ENCODE measurements around the gene SSBP3.

SSBP3 gene

DNA sequence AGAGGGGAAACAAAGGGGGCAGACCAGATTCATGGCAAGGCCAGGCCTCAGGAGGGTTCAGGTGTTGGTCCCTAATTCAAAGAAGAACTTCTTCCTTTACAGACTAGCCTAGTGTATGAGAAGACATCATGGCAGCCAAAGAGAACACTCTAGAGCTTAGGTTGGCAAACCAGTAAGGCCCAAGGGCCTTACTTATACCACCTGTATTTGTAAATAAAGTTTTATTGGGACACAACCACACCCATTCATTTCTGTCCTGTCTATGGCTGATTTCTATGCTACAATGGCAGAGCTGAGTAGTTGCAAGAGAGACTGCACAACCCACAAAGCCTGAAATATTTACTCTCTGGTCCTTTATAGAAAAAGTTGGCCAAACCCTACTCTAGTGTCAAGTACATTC lies 42.3 kb downstream of the SSBP3 start:
- TF ChIP-seq, protein P1, sequence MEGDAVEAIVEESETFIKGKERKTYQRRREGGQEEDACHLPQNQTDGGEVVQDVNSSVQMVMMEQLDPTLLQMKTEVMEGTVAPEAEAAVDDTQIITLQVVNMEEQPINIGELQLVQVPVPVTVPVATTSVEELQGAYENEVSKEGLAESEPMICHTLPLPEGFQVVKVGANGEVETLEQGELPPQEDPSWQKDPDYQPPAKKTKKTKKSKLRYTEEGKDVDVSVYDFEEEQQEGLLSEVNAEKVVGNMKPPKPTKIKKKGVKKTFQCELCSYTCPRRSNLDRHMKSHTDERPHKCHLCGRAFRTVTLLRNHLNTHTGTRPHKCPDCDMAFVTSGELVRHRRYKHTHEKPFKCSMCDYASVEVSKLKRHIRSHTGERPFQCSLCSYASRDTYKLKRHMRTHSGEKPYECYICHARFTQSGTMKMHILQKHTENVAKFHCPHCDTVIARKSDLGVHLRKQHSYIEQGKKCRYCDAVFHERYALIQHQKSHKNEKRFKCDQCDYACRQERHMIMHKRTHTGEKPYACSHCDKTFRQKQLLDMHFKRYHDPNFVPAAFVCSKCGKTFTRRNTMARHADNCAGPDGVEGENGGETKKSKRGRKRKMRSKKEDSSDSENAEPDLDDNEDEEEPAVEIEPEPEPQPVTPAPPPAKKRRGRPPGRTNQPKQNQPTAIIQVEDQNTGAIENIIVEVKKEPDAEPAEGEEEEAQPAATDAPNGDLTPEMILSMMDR (IDR thresholded peaks at IDR 0.05; ENCODE audit: control insufficient read depth, insufficient read depth, low read depth, low read length, missing control alignments): no peak
- DNase-seq (ENCODE audit: low read depth): no peak
- H3K4me3 ChIP-seq (ENCODE audit: control insufficient read depth, low read depth, low read length): no peak overlapping the region

- no peak overlapping the region for H3K4me3 ChIP-seq (ENCODE audit: control insufficient read depth, low read depth, low read length)
- TF ChIP-seq, protein P1 (IDR thresholded peaks at IDR 0.05; ENCODE audit: control insufficient read depth, insufficient read depth, low read depth, low read length, missing control alignments): no peak
- DNase-seq (ENCODE audit: low read depth): no peak
Observed at GRCh38 chr1:54362881-54363340, 43.3 kb downstream of the SSBP3 start.

- no peak overlapping the region for H3K4me3 ChIP-seq (ENCODE audit: control insufficient read depth, low read depth, low read length)
- TF ChIP-seq, protein P1 (IDR thresholded peaks at IDR 0.05; ENCODE audit: control insufficient read depth, insufficient read depth, low read depth, low read length, missing control alignments): no peak
- DNase-seq (ENCODE audit: low read depth): no peak
Observed at GRCh38 chr1:54361342-54361741, 44.9 kb downstream of the SSBP3 start.

DNA sequence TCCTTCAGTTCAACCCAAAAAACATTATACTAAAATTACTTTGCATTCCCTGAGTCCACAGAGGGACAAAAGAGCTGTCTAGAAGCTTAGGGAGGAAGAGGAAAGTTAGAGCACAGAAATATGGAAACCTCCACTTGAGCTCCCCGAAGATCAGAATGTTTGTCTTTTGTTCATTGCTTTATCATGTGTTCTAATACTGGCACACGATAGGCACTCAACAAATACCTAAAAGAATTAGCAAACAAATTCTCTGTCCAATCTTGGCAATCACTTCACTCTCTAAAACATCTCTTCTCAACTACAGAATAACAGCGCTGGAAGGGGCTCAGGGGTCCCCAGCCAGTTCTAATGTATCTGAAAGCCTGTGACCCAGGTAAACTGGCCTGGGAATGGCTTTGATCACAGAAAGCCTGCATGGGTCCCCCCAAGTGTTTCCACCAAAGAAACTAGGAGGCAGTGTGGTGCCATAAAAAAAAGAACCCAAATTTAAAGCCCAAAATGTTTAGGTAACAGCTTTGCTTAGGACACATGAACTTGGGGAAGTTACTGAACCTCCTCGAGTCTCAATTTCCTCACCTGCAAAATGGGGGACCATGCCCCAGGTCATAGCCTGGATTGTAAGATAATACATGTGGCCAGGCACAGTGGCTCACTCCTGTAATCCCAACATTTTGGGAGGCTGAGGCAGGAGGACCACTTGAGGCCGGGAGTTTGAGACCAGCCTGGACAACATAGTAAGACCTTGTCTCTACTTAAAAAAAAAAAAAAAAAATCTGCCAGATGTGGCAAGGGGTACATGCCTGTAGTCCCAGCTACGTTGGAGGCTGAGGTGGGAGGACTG lies 45.8 kb downstream of the SSBP3 start:
- no peak overlapping the region for H3K4me3 ChIP-seq (ENCODE audit: control insufficient read depth, low read depth, low read length)
- DNase-seq (ENCODE audit: low read depth): no peak
- TF ChIP-seq, protein P1 (IDR thresholded peaks at IDR 0.05; ENCODE audit: control insufficient read depth, insufficient read depth, low read depth, low read length, missing control alignments): no peak

DNA sequence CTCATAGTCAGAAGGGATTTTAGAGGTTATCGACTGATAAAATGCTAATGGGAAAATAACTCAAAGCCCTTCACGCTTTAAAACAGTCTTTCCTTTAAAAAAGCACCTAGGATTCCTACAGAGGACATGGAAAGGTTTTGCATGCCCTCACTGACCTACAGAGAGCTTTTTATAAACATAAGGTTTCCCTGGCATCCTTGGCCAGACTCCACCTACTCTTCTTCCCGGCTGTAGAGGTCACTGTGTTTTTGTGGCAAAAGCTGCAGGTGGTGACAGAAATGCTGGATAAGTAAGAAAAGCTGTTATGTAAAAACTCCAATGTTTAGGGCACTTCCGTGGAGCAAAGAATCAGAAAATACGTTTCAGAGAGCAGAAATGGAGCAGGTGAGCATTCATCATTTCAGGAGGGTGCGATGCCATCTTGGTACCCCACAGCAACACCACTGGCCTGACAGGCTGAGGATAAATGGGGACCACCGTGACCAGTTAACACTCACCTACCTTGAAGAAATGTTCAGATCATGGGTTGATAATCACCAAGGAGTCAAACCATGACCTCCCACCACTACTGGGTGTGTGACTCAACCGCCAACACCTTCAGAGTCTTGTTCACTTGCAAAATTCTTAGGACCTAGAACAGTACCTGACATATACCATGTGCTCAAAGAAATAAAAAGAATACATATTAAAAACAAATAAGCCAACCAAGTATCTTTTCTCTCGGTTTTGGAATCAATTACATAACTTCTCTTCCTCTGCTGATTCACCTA lies 46.6 kb downstream of the SSBP3 start:
- no peak for DNase-seq (ENCODE audit: low read depth)
- TF ChIP-seq, protein P1 (IDR thresholded peaks at IDR 0.05; ENCODE audit: control insufficient read depth, insufficient read depth, low read depth, low read length, missing control alignments): no peak
- no peak overlapping the region for H3K4me3 ChIP-seq (ENCODE audit: control insufficient read depth, low read depth, low read length)

- no peak overlapping the region for H3K4me3 ChIP-seq (ENCODE audit: control insufficient read depth, low read depth, low read length)
- TF ChIP-seq, protein P1 (IDR thresholded peaks at IDR 0.05; ENCODE audit: control insufficient read depth, insufficient read depth, low read depth, low read length, missing control alignments): no peak
- no peak for DNase-seq (ENCODE audit: low read depth)
Observed at GRCh38 chr1:54358503-54359168, 47.6 kb downstream of the SSBP3 start.
